WTC11 (cell line): Measurements from ENCODE around the gene FNDC11. TPM values are rescaled to one million over a fixed set of nuclear protein-coding genes. Genes with fewer than 3 reads are reported as not detected.

ENCODE experiments used
- ATAC-seq: fragments of 200-7000 bp; cut with Tn5 transposase; 2 replicates; pipeline ENCODE4 v1.10.0; 2021; ENCODE audit warnings: mild to moderate bottlenecking, moderate library complexity
- CTCF ChIA-PET: fragments of 300-600 bp; sonication (Branson Sonifier 250); formaldehyde crosslinking; loops from one replicate; lab custom pipeline; 2021; ENCODE audit warnings: antibody characterized with exemption; lab: Charles Lee
- POLR2A ChIA-PET: fragments of 350-600 bp; sonication (Branson Sonifier 250); formaldehyde crosslinking; loops from one replicate; lab custom pipeline; 2021; ENCODE audit warnings: antibody characterized with exemption; lab: Charles Lee
- DNase-seq: peaks from one replicate; pipeline ENCODE4 v3.0.0; 2021; ENCODE audit warnings: low spot score
- H3K27ac Mint-ChIP-seq: 2 replicates; pipeline ENCODE4 v1.8.0; 2021; ENCODE audit warnings: mixed read lengths
- H3K27me3 Mint-ChIP-seq: 2 replicates; pipeline ENCODE4 v1.8.0; 2021; ENCODE audit warnings: low read depth, mild to moderate bottlenecking, moderate library complexity, mixed read lengths
- H3K36me3 Mint-ChIP-seq: 2 replicates; pipeline ENCODE4 v1.8.0; 2021; ENCODE audit warnings: mixed read lengths
- H3K4me1 Mint-ChIP-seq: 2 replicates; pipeline ENCODE4 v1.8.0; 2022; ENCODE audit warnings: mixed read lengths
- H3K4me3 Mint-ChIP-seq: 2 replicates; pipeline ENCODE4 v1.8.0; 2021; ENCODE audit warnings: mild to moderate bottlenecking, moderate library complexity, mixed read lengths
- H3K9me3 Mint-ChIP-seq: 2 replicates; pipeline ENCODE4 v1.8.0; 2021; ENCODE audit warnings: mixed read lengths
- ATF1 ChIP-seq: sonication (generic); formaldehyde crosslinking; IDR thresholded peaks from 2 replicates; pipeline ENCODE4 v1.8.1; 2023; ENCODE audit warnings: mild to moderate bottlenecking, moderate library complexity, missing genetic modification reagents
- GRHL2 ChIP-seq: fragments of 250-450 bp; sonication (Bioruptor Pico); IDR thresholded peaks from 2 replicates; pipeline ENCODE4 v1.8.0; 2022; ENCODE audit warnings: mild to moderate bottlenecking, moderate library complexity; ENCODE audit not compliant: insufficient replicate concordance, severe bottlenecking
- GTF2I ChIP-seq: fragments of 250-450 bp; sonication (Bioruptor Pico); conservative IDR thresholded peaks from 2 replicates; pipeline ENCODE4 v1.4.0; 2021; ENCODE audit warnings: mild to moderate bottlenecking
- JUN ChIP-seq: sonication (generic); formaldehyde crosslinking; IDR thresholded peaks from 2 replicates; pipeline ENCODE4 v1.8.0; 2023; ENCODE audit warnings: mild to moderate bottlenecking, missing genetic modification reagents
- NFE2L1 ChIP-seq: sonication (generic); formaldehyde crosslinking; IDR thresholded peaks from 2 replicates; pipeline ENCODE4 v1.8.1; 2023; ENCODE audit warnings: missing genetic modification reagents
- RORB ChIP-seq: fragments of 250-450 bp; sonication (Bioruptor Pico); IDR thresholded peaks from 2 replicates; pipeline ENCODE4 v1.9.0; 2021; ENCODE audit warnings: mild to moderate bottlenecking
- SMAD4 ChIP-seq: sonication (generic); formaldehyde crosslinking; IDR thresholded peaks from 2 replicates; pipeline ENCODE4 v1.8.0; 2022; ENCODE audit warnings: mild to moderate bottlenecking, missing genetic modification reagents
- TP53 ChIP-seq: sonication (generic); formaldehyde crosslinking; IDR thresholded peaks from 2 replicates; pipeline ENCODE4 v1.8.1; 2023; ENCODE audit warnings: mild to moderate bottlenecking, missing genetic modification reagents
- ZNF263 ChIP-seq: sonication (generic); formaldehyde crosslinking; IDR thresholded peaks from 2 replicates; pipeline ENCODE4 v1.8.1; 2022; ENCODE audit warnings: low read depth, mild to moderate bottlenecking, moderate library complexity, missing genetic modification reagents
- total RNA-seq: library from RNA; stranded (reverse); gene quantifications from 3 replicates; pipeline ENCODE4 v1.2.3, GENCODE V29; 2021
- TF ChIP-seq, protein P1 (sequence below): sonication (generic); formaldehyde crosslinking; IDR thresholded peaks from 2 replicates; pipeline ENCODE4 v1.8.1; 2023; ENCODE audit warnings: mild to moderate bottlenecking, missing genetic modification reagents, moderate library complexity
- TF ChIP-seq, protein P2 (sequence below): fragments of 250-450 bp; sonication (Bioruptor Pico); conservative IDR thresholded peaks from 2 replicates; pipeline ENCODE4 v1.9.0; 2021; ENCODE audit warnings: mild to moderate bottlenecking
- TF ChIP-seq, protein P3 (sequence below): sonication (generic); formaldehyde crosslinking; IDR thresholded peaks from 2 replicates; pipeline ENCODE4 v1.8.0; 2023; ENCODE audit warnings: missing genetic modification reagents, mild to moderate bottlenecking, borderline replicate concordance
- TF ChIP-seq, protein P4 (sequence below): sonication (generic); formaldehyde crosslinking; IDR thresholded peaks from 2 replicates; pipeline ENCODE4 v1.8.0; 2023; ENCODE audit warnings: missing genetic modification reagents
- TF ChIP-seq, protein P5 (sequence below): sonication (generic); formaldehyde crosslinking; IDR thresholded peaks from 2 replicates; pipeline ENCODE4 v1.8.0; 2023; ENCODE audit warnings: mild to moderate bottlenecking, missing genetic modification reagents
- TF ChIP-seq, protein P6 (sequence below): sonication (generic); formaldehyde crosslinking; IDR thresholded peaks from 2 replicates; pipeline ENCODE4 v1.8.1; 2022; ENCODE audit warnings: mild to moderate bottlenecking, moderate library complexity, missing genetic modification reagents

The FNDC11 gene
- total RNA-seq, 1 experiment from 2014 or later, result 3.8 TPM

DNA sequence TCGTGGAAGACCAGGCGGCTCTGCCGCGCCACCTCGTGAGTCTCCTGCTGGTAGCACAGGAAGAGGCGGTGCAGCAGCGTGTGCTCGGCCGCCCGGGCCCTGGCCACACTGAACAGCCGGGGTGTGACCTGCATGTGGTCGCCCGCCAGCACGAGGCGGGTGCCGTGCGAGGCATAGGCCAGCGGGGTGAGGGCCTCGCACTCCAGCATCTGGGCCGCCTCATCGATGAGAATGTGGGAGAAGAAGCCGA is 13.1 kb downstream of the FNDC11 start:
- Mint-ChIP-seq H3K4me3 (no peak overlapping the region), H3K4me1 (no peaks in the 10 kb centered on the region), H3K27ac (no peak overlapping the region), H3K36me3 (no peaks in the 10 kb centered on the region), H3K27me3 (no peaks in the 10 kb centered on the region), H3K9me3 (no peaks in the 10 kb centered on the region)
- DNase-seq, result no peak
- ChIA-PET CTCF (interaction anchor here (1.3 kb wide), 1 partner anchor 29 kb away, joined by 5 read pairs; no protein-coding TSS in a partner anchor), POLR2A (no interaction called here)
- ATAC-seq, result no peak
- no peak for TF ChIP-seq ATF1 (CRISPR knock-in tag)
- no peak for TF ChIP-seq RORB (CRISPR knock-in tag)
- TF ChIP-seq TP53 (CRISPR knock-in tag), result no peak
- TF ChIP-seq, protein P1, sequence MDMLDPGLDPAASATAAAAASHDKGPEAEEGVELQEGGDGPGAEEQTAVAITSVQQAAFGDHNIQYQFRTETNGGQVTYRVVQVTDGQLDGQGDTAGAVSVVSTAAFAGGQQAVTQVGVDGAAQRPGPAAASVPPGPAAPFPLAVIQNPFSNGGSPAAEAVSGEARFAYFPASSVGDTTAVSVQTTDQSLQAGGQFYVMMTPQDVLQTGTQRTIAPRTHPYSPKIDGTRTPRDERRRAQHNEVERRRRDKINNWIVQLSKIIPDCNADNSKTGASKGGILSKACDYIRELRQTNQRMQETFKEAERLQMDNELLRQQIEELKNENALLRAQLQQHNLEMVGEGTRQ, result no peak
- TF ChIP-seq, protein P2, sequence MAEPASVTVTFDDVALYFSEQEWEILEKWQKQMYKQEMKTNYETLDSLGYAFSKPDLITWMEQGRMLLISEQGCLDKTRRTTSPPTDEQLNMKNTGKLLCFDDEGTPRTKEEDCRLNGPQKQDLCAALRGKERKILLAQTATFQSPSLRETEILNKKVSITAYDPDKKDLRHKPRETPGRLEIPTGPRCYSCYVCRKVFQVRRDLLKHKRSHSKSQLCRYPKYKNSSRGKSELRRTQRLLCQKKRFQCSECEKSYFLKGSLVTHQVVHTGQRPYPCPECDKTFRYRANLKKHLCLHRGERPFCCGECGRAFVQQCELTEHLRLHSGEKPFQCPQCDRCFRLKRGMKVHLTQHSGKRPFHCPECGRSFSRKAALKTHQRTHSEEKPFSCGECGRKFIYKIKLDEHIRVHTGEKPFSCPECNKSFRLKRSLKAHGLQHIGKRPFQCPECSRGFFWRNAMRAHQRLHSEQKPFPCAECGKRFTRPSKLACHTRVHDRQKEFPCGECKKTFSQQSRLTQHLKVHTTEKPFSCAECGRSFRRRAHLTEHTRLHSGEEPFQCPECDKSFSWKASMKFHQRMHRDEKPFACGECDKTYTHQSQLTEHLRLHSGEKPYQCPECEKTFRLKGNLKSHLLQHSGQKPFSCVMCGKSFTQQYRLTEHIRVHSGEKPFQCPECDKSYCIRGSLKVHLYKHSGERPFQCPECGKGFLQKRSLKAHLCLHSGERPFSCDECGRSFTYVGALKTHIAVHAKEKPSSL (CRISPR knock-in tag), result no peak
- TF ChIP-seq, protein P3, sequence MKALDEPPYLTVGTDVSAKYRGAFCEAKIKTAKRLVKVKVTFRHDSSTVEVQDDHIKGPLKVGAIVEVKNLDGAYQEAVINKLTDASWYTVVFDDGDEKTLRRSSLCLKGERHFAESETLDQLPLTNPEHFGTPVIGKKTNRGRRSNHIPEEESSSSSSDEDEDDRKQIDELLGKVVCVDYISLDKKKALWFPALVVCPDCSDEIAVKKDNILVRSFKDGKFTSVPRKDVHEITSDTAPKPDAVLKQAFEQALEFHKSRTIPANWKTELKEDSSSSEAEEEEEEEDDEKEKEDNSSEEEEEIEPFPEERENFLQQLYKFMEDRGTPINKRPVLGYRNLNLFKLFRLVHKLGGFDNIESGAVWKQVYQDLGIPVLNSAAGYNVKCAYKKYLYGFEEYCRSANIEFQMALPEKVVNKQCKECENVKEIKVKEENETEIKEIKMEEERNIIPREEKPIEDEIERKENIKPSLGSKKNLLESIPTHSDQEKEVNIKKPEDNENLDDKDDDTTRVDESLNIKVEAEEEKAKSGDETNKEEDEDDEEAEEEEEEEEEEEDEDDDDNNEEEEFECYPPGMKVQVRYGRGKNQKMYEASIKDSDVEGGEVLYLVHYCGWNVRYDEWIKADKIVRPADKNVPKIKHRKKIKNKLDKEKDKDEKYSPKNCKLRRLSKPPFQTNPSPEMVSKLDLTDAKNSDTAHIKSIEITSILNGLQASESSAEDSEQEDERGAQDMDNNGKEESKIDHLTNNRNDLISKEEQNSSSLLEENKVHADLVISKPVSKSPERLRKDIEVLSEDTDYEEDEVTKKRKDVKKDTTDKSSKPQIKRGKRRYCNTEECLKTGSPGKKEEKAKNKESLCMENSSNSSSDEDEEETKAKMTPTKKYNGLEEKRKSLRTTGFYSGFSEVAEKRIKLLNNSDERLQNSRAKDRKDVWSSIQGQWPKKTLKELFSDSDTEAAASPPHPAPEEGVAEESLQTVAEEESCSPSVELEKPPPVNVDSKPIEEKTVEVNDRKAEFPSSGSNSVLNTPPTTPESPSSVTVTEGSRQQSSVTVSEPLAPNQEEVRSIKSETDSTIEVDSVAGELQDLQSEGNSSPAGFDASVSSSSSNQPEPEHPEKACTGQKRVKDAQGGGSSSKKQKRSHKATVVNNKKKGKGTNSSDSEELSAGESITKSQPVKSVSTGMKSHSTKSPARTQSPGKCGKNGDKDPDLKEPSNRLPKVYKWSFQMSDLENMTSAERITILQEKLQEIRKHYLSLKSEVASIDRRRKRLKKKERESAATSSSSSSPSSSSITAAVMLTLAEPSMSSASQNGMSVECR (CRISPR knock-in tag), result no peak
- TF ChIP-seq NFE2L1 (CRISPR knock-in tag), result no peak
- TF ChIP-seq JUN, result no peak
- no peak for TF ChIP-seq SMAD4 (CRISPR knock-in tag)
- TF ChIP-seq, protein P4, sequence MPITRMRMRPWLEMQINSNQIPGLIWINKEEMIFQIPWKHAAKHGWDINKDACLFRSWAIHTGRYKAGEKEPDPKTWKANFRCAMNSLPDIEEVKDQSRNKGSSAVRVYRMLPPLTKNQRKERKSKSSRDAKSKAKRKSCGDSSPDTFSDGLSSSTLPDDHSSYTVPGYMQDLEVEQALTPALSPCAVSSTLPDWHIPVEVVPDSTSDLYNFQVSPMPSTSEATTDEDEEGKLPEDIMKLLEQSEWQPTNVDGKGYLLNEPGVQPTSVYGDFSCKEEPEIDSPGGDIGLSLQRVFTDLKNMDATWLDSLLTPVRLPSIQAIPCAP (CRISPR knock-in tag), result no peak
- TF ChIP-seq GRHL2 (CRISPR knock-in tag), result no peak
- TF ChIP-seq GTF2I, result no peak
- TF ChIP-seq, protein P5, sequence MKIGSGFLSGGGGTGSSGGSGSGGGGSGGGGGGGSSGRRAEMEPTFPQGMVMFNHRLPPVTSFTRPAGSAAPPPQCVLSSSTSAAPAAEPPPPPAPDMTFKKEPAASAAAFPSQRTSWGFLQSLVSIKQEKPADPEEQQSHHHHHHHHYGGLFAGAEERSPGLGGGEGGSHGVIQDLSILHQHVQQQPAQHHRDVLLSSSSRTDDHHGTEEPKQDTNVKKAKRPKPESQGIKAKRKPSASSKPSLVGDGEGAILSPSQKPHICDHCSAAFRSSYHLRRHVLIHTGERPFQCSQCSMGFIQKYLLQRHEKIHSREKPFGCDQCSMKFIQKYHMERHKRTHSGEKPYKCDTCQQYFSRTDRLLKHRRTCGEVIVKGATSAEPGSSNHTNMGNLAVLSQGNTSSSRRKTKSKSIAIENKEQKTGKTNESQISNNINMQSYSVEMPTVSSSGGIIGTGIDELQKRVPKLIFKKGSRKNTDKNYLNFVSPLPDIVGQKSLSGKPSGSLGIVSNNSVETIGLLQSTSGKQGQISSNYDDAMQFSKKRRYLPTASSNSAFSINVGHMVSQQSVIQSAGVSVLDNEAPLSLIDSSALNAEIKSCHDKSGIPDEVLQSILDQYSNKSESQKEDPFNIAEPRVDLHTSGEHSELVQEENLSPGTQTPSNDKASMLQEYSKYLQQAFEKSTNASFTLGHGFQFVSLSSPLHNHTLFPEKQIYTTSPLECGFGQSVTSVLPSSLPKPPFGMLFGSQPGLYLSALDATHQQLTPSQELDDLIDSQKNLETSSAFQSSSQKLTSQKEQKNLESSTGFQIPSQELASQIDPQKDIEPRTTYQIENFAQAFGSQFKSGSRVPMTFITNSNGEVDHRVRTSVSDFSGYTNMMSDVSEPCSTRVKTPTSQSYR (CRISPR knock-in tag), result no peak
- TF ChIP-seq ZNF263, result no peak
- TF ChIP-seq, protein P6, sequence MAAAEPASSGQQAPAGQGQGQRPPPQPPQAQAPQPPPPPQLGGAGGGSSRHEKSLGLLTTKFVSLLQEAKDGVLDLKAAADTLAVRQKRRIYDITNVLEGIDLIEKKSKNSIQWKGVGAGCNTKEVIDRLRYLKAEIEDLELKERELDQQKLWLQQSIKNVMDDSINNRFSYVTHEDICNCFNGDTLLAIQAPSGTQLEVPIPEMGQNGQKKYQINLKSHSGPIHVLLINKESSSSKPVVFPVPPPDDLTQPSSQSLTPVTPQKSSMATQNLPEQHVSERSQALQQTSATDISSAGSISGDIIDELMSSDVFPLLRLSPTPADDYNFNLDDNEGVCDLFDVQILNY (CRISPR knock-in tag), result no peak
